GM19328 (cell line): ENCODE results near the gene SSH2.
"Not testable (repeated sequence)": the region's sequence is repeated elsewhere in the genome, so short reads cannot be mapped to it uniquely, and the experiment has no call there.

Experiments
- ATAC-seq: cut with Tn5 transposase; IDR thresholded peaks from one replicate; pipeline ENCODE4 v1.9.1; 2021; ENCODE audit warnings: mild to moderate bottlenecking, moderate library complexity; ENCODE audit not compliant: unreplicated experiment

The SSH2 gene

GRCh38 chr17:29929533-29930408 lies at the start of gene SSH2:
Gene SSH2, minus strand, starts transcription at chr17:29930228. Its CDS starts 228 bp downstream, at chr17:29930000.
- ATAC-seq: peak; percentile 52

GRCh38 chr17:29977836-29978235 lies 47.8 kb upstream of the SSH2 start:
- no peak for ATAC-seq

- no peak for ATAC-seq
These were observed 43.0 kb upstream of the SSH2 start for GRCh38 chr17:29973005-29973404.

- no peak for ATAC-seq
These were observed 42.2 kb upstream of the SSH2 start for GRCh38 chr17:29972277-29972676.

GRCh38 chr17:29968271-29968670 lies 38.2 kb upstream of the SSH2 start:
- no peak for ATAC-seq

DNA sequence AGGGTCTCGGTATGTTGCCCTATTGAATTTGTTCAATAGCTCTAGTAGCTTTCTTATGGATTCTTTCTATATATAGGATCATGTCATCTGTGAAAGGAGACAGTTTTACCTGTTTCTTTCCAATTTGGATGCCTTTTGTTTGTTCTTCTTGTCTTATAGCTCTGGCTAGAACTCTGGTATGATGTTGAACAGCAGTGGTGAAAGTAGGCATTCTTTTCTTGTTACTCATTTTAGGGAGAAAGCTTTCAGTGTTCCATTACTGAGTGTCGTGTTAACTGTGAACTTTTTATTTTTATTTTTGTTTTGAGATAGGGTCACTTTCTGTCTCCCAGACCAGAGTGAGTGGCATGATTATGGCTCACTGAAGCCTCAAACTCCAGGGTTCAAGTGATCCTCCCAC lies 32.6 kb upstream of the SSH2 start:
- no peak for ATAC-seq

GRCh38 chr17:29959658-29960337 lies 29.8 kb upstream of the SSH2 start:
- no peak for ATAC-seq

DNA sequence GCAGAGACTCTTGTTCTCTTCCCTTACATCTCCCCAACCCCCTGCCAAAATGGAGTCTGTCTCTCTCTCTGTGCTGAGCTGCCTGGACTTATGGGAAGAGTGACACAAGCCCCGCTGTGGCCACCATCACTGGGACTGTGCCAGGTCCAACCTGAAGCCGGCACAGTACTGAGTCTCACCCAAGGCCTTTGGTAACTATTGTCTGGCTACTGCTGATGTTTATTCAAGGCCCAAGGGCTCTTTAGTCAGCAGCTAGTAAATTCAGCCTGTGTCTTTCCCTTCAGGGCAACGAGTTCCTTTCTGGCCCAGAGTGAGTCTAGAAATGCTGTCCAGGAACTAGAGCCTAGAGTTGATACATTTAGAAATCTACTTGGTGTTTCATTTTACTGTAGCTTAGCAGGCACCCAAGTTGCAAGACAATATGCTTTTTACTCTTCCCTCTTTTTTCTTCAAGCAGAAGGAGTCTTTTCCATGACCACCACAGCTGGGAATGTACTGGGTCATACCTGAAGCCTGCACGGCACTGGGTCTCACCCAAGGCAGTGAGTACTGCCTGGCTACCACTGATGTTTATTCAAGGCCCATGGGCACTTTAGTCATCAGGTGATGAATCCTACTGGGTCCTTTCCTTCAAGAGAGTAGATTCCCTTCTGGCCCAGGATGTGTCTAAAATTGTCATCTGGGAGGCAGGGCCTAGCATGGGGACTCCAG lies 29.1 kb upstream of the SSH2 start:
- no peak for ATAC-seq

DNA sequence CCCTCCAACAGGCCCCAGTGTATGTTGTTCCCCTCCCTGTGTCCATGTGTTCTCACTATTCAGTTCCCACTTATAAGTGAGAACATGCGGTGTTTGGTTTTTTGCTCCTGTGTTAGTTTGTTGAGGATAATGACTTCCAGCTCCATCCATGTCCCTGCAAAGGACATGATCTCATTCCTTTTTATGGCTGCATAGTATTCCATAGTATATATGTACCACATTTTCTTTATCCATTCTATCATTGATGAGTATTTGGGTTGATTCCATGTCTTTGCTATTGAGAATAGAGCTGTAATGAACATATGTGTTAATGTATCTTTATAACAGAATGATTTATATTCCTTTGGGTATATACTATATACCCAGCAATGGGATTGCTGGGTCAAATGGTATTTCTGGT lies 27.5 kb upstream of the SSH2 start:
- ATAC-seq: not testable (repeated sequence)

- no peak for ATAC-seq
These were observed 26.2 kb upstream of the SSH2 start for GRCh38 chr17:29956225-29956624.

GRCh38 chr17:29954405-29954804 lies 24.4 kb upstream of the SSH2 start:
- ATAC-seq: no peak

- ATAC-seq: no peak
These were observed 19.7 kb upstream of the SSH2 start for GRCh38 chr17:29949696-29950095.

- ATAC-seq: no peak
These were observed 18.6 kb upstream of the SSH2 start for GRCh38 chr17:29948448-29949215.

DNA sequence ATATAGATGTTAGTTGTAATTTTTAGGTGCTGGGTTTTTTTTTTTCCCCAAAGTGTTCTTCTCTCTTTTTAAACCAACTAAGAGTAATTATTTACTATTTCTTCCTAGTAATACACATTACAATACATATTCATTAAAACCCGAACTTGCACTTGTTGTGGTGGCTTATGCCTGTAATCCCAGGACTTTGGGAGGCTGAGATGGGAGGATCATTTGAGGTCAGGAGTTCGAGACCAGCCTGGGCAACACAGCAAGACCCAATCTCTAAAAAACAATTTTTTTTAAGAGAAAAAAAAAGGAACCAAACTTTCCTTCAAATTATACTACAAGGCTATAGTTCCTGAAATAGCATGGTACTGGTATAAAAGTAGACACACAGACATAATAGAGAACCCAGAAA lies 15.3 kb upstream of the SSH2 start:
- ATAC-seq: no peak

- ATAC-seq: no peak
These were observed 11.3 kb upstream of the SSH2 start, which contains the start of gene EFCAB5 for GRCh38 chr17:29941334-29941733. Gene EFCAB5, plus strand, starts transcription at chr17:29941634. Its CDS starts 163 bp downstream, at chr17:29941797.

GRCh38 chr17:29936724-29937123 lies 6.7 kb upstream of the SSH2 start:
- no peak for ATAC-seq

- ATAC-seq: not testable (repeated sequence)
These were observed 5.9 kb upstream of the SSH2 start for GRCh38 chr17:29935909-29936308.

GRCh38 chr17:29933379-29933778 lies 3.4 kb upstream of the SSH2 start:
- ATAC-seq: no peak

DNA sequence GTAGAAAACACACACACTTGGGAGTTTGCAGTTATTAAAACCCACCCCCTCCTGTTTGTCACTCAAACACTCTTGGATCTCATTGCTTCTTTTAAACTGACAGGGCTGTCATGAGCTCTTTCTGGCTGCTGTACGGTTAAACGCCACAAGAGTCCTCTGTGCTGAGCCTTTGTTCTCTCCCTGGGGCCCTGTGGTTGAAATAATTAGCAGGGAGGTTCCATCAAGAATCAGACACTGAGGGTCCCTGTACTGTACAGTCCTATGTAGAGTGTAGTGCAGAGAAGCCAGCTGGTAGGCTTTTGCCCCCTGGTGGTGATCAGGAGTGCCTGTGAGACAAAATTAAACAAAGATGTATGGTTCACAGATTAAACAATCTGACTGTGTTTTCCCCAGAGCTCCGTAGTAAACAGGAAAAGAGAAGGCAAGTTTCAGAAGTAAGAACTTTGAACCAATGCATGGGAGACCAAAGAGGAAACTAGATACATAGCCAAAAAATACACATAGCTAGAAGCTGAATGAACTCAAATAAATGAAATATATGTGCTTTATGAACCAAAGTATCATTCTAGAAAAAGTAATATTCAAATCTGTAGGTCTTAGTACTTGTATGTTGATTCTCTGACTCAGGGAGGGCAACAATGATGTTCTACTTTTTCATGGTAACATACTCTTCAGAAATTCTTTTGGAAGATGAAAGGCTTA lies 1.4 kb upstream of the SSH2 start:
- ATAC-seq: peak; percentile 65

DNA sequence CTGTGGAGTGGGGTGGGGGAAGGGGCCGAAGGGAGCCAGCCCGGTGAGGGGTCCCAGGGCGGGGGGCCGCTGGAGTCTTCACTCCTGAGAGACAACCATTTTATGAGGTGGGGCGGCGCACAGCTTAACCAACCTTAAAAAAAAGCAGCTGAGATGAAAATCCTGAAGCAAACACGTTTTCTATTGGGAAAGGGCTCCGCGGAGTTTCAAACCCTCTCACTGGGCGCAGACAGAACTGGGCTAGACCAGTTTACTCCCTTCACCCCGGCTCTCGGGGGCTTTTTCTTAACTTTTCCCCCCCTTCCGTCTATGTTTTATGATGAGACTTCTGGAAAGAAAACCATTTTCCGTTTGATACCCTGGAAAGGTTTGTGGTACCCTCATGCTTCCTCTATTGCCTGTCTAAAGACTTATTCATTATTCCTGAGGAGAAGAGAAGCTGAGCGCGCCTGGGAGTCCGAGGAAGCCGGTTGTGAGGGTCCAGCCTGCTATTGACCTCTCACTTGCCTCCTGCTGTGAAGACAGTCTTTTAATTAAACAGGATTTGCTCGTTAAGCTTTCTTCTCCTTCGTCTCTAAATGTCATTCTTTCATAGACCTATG lies 482 bp upstream of the SSH2 start:
- no peak for ATAC-seq
